ENCODE data around the gene LGI2.

The LGI2 gene

DNA sequence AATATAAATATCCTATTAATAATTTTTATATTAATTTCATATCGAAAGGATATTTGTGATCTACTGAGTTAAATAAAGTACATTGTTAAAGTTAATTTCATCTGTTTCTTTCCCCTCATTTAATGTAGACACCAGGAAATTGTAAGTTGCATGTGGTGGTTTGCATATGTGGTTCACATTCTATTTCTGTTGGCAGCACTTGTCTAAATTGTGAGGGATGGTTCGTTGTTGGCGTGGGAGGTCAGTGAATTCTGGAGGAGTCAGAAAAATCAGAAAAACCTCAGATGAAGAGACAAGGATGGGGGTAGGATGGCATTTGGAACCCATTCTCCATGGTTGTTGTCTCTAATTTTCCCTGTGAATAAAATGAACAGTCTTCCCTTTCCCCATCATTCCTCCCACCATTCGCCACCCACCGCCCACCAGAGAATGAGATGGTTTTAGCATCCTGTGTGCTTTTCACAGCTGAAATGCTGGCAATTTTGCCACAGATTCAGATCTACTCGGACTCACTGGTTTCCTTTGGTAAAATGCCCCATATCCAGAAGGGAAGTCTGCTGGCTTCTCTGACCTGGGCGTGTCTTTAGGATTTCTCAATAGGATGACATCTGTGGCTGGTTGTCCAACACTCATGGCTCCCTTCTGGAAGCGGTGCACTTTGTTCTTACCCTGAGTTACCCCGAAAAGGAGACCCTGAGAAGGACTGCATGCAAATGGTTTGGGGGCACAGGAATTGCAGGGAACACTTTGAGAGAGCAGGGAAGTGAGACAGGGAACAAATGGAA is 52.3 kb downstream of the LGI2 start:
- H3K27me3 ChIP-seq (ENCODE audit: insufficient read depth, low read length), result no peaks in the 10 kb centered on the region
- no peaks in the 10 kb centered on the region for H3K36me3 ChIP-seq (ENCODE audit: insufficient read depth, low read length)
- H3K9ac ChIP-seq (ENCODE audit: low read depth, low read length), result no peak overlapping the region
- 94% methylated on average over 8 of the region's 9 CpGs for WGBS
- no peaks in the 10 kb centered on the region for H3K4me1 ChIP-seq (ENCODE audit: insufficient read depth, low read length)
- H3K27ac ChIP-seq (ENCODE audit: low read depth, low read length), result no peak overlapping the region
- H3K9me3 ChIP-seq (ENCODE audit: insufficient read depth, low read depth, low read length), result no peaks in the 10 kb centered on the region
- H3K4me3 ChIP-seq (ENCODE audit: low read length), result no peak overlapping the region

DNA sequence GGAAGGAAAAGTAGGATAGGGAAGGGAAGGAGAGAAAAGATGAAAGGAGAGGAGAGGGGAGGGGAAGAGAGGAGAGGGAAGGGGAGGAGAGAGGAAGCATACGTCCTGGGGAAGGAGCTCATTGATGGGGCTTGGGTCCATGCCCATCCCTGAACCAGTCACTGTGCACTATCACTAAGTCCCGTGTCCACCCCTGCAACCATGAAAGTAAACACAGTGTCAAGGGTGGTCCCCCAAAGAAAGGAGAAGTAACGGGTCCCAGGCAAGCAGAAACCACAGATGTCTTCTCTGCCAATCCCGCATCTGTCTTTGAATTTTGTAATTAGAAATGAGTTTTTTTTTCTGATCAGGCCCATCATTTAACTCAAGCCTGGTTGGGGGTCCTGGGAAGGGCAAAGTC is 55.2 kb downstream of the LGI2 start:
- Histone ChIP-seq H3K27me3 (ENCODE audit: insufficient read depth, low read length) (no peaks in the 10 kb centered on the region), H3K4me3 (ENCODE audit: low read length) (no peak overlapping the region), H3K27ac (ENCODE audit: low read depth, low read length) (no peak overlapping the region), H3K36me3 (ENCODE audit: insufficient read depth, low read length) (no peaks in the 10 kb centered on the region), H3K4me1 (ENCODE audit: insufficient read depth, low read length) (no peaks in the 10 kb centered on the region), H3K9me3 (ENCODE audit: insufficient read depth, low read depth, low read length) (no peaks in the 10 kb centered on the region), H3K9ac (ENCODE audit: low read depth, low read length) (no peak overlapping the region)
- 86% methylated on average over 4 of the region's 4 CpGs for whole genome bisulfite sequencing

DNA sequence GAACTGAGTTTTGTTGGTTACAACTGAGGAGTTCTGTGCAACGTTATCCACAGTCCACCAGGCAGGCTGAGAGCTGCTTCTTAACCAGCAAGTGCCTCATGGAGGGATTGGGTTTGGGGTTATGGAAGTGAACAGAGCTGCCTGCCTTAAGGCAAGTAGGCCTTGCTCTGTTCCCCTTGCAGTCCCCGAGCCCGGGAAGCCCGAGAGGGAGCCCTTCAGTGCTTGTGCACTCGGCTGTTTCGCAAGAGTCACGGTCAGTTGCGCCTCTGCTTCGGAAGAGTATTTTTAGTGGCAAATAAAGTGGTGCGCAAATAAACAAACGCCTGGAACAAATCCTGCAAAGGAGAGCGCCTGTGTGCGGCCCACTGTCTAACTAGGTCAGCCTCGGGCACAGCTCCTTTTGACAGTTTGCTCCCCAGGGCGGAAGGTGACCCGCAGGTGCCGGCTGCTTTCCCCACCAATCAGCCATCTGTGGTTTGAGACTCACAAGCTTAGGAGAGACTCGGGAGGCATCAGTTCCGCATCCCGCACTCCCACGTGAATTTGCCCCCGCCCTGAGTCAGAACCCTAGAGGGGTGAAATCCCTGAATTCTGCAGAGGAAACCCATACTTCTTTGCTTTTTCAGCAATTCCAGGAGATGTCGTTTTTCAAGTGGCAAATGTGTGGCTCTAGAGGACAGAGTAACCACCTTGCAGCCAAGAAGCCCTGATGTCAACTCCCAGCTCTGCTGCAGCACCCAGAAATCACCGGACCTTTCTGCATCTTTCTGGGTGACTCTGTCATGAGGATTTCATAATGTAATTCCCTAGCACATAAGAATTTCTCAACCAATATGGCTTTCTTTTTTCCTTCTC is 56.8 kb downstream of the LGI2 start:
- H3K4me3 ChIP-seq (ENCODE audit: low read length), result no peak overlapping the region
- no peaks in the 10 kb centered on the region for H3K27me3 ChIP-seq (ENCODE audit: insufficient read depth, low read length)
- no peaks in the 10 kb centered on the region for H3K9me3 ChIP-seq (ENCODE audit: insufficient read depth, low read depth, low read length)
- H3K4me1 ChIP-seq (ENCODE audit: insufficient read depth, low read length), result no peaks in the 10 kb centered on the region
- H3K9ac ChIP-seq (ENCODE audit: low read depth, low read length), result no peak overlapping the region
- no peaks in the 10 kb centered on the region for H3K36me3 ChIP-seq (ENCODE audit: insufficient read depth, low read length)
- WGBS, result 92% methylated on average over 24 of the region's 24 CpGs
- H3K27ac ChIP-seq (ENCODE audit: low read depth, low read length), result no peak overlapping the region

DNA sequence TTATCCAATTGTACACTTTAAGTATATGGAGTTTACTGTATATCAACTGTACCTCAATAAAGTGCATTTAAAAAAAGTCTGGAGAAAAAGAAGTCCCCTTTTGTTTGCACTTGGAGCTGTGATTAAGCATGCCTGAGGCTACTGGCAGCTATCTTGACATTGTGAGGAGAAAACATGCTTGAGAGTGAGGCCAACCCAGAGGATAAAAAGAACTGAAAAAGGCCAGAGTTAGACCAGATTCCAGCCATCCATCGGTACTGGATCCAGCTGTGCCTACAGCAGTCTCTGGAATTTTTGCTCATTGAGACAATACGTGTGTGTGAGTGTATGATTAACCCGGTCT is 57.4 kb downstream of the LGI2 start:
- no peaks in the 10 kb centered on the region for H3K9me3 ChIP-seq (ENCODE audit: insufficient read depth, low read depth, low read length)
- 71% methylated on average over 3 of the region's 3 CpGs for WGBS
- no peaks in the 10 kb centered on the region for H3K27me3 ChIP-seq (ENCODE audit: insufficient read depth, low read length)
- no peak overlapping the region for H3K9ac ChIP-seq (ENCODE audit: low read depth, low read length)
- H3K4me3 ChIP-seq (ENCODE audit: low read length), result no peak overlapping the region
- H3K36me3 ChIP-seq (ENCODE audit: insufficient read depth, low read length), result no peaks in the 10 kb centered on the region
- no peaks in the 10 kb centered on the region for H3K4me1 ChIP-seq (ENCODE audit: insufficient read depth, low read length)
- H3K27ac ChIP-seq (ENCODE audit: low read depth, low read length), result no peak overlapping the region

DNA sequence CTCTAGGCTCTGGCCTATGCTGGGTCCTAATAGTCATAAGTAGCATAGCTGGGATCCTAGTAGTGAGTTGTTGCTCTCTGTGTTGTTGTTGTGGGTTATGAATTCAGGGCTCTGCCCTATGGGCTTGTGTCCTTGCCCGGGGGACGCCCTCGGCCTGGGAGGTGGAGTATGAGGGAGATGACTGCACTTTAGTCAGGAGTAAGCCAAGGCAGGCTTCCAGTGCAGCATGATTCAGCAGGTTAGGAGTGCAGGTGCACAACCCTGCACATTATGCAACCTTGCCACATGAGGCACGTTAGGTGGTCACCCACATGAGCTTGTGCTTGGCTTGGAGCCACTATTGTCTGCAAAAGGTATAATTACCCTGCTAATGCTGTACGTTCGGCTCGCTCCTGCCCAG is 59.6 kb downstream of the LGI2 start:
- no peak overlapping the region for H3K9ac ChIP-seq (ENCODE audit: low read depth, low read length)
- peaks cover 11% of the 10 kb centered on the region for H3K9me3 ChIP-seq (ENCODE audit: insufficient read depth, low read depth, low read length)
- no peak overlapping the region for H3K27ac ChIP-seq (ENCODE audit: low read depth, low read length)
- H3K4me1 ChIP-seq (ENCODE audit: insufficient read depth, low read length), result no peaks in the 10 kb centered on the region
- H3K4me3 ChIP-seq (ENCODE audit: low read length), result no peak overlapping the region
- H3K27me3 ChIP-seq (ENCODE audit: insufficient read depth, low read length), result no peaks in the 10 kb centered on the region
- 94% methylated on average over 7 of the region's 7 CpGs for WGBS
- H3K36me3 ChIP-seq (ENCODE audit: insufficient read depth, low read length), result no peaks in the 10 kb centered on the region

DNA sequence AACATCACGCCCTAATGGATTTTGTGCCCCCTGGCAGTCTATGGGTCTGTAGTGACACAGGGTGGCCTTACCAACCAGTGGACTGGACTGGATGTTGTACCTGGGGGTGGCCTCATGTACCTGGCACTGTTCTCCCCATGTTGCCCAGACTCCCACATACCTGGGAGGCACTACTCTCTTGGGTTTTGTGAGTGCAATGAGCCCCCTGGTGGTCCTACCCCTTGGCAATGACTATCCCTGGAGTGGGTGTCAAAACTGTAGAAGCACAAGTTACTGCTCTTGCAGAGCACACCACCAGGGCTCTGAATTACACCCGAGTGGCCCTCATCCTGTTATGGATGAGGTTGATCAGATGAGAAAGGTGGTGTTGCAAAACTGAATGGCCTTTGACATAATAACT is 60.1 kb downstream of the LGI2 start:
- WGBS, result 89% methylated on average over 2 of the region's 2 CpGs
- Histone ChIP-seq H3K4me1 (ENCODE audit: insufficient read depth, low read length) (no peaks in the 10 kb centered on the region), H3K36me3 (ENCODE audit: insufficient read depth, low read length) (no peaks in the 10 kb centered on the region), H3K27me3 (ENCODE audit: insufficient read depth, low read length) (no peaks in the 10 kb centered on the region), H3K27ac (ENCODE audit: low read depth, low read length) (no peak overlapping the region), H3K9me3 (ENCODE audit: insufficient read depth, low read depth, low read length) (peaks cover 16% of the 10 kb centered on the region), H3K9ac (ENCODE audit: low read depth, low read length) (no peak overlapping the region), H3K4me3 (ENCODE audit: low read length) (no peak overlapping the region)

DNA sequence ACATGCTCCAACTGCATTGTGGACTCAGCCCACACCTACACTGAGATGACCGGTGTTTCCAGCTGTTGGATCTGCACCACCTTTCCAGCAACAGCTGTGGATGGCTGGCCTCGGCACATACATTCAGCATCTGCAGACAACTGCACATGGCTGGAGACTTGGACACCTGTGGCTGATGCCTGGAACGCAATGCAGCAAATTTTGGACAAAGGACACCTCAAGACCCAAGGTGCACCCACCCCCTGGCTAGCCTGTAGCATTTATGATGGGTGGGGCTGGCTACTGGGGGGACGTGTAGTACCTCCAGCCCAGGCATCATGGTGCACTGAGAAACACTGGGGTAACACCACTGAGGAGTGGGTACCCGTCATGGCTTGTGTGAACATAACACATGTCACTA is 60.6 kb downstream of the LGI2 start:
- Histone ChIP-seq H3K27ac (ENCODE audit: low read depth, low read length) (no peak overlapping the region), H3K36me3 (ENCODE audit: insufficient read depth, low read length) (no peaks in the 10 kb centered on the region), H3K4me3 (ENCODE audit: low read length) (no peak overlapping the region), H3K9me3 (ENCODE audit: insufficient read depth, low read depth, low read length) (peaks cover 21% of the 10 kb centered on the region), H3K9ac (ENCODE audit: low read depth, low read length) (no peak overlapping the region), H3K4me1 (ENCODE audit: insufficient read depth, low read length) (no peaks in the 10 kb centered on the region), H3K27me3 (ENCODE audit: insufficient read depth, low read length) (no peaks in the 10 kb centered on the region)
- WGBS, result 93% methylated on average over 5 of the region's 5 CpGs

DNA sequence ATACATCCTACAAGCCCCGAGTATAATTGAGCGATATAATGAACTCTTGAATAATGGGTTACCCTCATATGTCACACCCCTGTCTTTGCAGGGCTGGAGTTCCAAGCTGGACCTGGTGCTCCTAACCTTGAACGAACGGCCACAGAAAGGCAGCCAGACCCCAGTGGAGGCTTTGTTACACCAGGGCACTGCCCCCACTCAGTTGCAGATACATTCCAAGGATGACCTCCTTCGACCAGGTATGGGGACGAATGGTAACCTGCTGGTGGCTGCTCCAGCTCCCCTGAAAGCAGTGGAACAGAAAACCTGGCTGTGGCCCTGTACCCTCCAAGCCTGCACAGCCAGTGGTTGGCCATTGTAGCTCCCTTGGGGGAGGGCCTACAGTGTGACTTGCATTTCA is 61.3 kb downstream of the LGI2 start:
- Histone ChIP-seq H3K4me1 (ENCODE audit: insufficient read depth, low read length) (no peaks in the 10 kb centered on the region), H3K27me3 (ENCODE audit: insufficient read depth, low read length) (no peaks in the 10 kb centered on the region), H3K27ac (ENCODE audit: low read depth, low read length) (no peak overlapping the region), H3K9ac (ENCODE audit: low read depth, low read length) (no peak overlapping the region), H3K36me3 (ENCODE audit: insufficient read depth, low read length) (no peaks in the 10 kb centered on the region), H3K9me3 (ENCODE audit: insufficient read depth, low read depth, low read length) (peaks cover 25% of the 10 kb centered on the region), H3K4me3 (ENCODE audit: low read length) (no peak overlapping the region)
- WGBS, result 96% methylated on average over 6 of the region's 6 CpGs

DNA sequence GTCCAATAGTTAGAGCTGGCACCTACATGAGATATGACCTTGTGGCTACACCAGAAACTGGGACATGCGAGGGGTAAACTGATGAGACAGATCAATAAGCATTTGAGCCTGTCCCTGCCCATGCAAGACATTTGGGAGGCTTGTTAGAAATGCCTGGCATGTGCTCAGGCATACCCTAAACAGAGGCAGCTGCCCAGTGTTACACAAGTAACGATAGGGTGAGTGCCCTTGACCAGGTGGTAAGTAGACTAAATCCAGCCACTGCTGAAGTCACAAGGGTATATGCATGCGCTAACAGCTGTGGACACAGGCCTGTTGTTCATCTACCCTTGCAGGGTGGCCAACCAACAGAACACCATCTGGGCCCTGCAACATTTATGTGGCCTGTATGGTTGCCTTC is 61.8 kb downstream of the LGI2 start:
- Histone ChIP-seq H3K9me3 (ENCODE audit: insufficient read depth, low read depth, low read length) (peaks cover 27% of the 10 kb centered on the region), H3K9ac (ENCODE audit: low read depth, low read length) (no peak overlapping the region)

DNA sequence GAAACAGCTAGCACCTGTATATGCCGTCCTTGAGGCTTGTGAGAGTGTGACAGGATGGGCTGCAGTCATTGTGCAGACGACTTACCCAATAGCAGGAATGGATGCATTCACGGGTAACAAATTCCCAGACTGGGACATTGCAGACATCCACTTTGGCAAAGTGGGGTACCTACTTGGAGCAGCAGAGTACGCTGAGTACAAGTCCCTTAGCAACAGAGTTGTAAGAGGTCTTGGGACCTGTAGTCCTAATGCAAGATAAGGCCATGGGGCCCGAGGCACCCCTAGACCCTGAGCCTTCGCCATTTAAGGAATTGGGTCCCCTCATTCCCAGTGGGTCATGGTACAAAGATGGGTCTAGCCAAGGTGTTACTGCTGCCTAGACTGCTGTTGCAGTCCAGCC is 62.5 kb downstream of the LGI2 start:
- no peaks in the 10 kb centered on the region for H3K4me1 ChIP-seq (ENCODE audit: insufficient read depth, low read length)
- no peak overlapping the region for H3K4me3 ChIP-seq (ENCODE audit: low read length)
- WGBS, result 95% methylated on average over 6 of the region's 6 CpGs
- H3K27me3 ChIP-seq (ENCODE audit: insufficient read depth, low read length), result no peaks in the 10 kb centered on the region
- H3K9me3 ChIP-seq (ENCODE audit: insufficient read depth, low read depth, low read length), result peaks cover 33% of the 10 kb centered on the region
- H3K27ac ChIP-seq (ENCODE audit: low read depth, low read length), result no peak overlapping the region
- H3K36me3 ChIP-seq (ENCODE audit: insufficient read depth, low read length), result no peaks in the 10 kb centered on the region
- H3K9ac ChIP-seq (ENCODE audit: low read depth, low read length), result no peak overlapping the region

More for the DNA sequence above, 61.8 kb downstream of the LGI2 start:
- H3K36me3 ChIP-seq (ENCODE audit: insufficient read depth, low read length), result no peaks in the 10 kb centered on the region
- no peak overlapping the region for H3K4me3 ChIP-seq (ENCODE audit: low read length)
- no peaks in the 10 kb centered on the region for H3K4me1 ChIP-seq (ENCODE audit: insufficient read depth, low read length)
- H3K27ac ChIP-seq (ENCODE audit: low read depth, low read length), result no peak overlapping the region
- WGBS, result 94% methylated on average over 3 of the region's 3 CpGs
- H3K27me3 ChIP-seq (ENCODE audit: insufficient read depth, low read length), result no peaks in the 10 kb centered on the region

DNA sequence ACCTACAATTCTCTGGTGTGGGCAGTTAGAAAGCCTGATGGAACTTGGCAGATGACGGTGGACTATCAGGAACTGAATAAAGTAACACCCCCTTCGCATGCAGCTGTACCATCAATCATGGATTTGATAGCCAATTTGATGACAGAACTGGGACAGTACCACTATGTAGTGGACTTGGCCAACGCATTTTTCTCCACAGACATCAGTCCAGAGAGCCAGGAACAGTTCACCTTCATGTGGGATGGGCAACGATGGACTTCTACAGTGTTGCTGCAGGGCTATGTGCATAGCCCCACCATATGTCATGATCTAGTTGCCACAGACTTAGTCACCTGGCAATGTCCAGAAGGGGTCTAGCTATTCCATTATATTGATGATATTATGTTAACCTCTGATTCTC is 63.4 kb downstream of the LGI2 start:
- no peaks in the 10 kb centered on the region for H3K27me3 ChIP-seq (ENCODE audit: insufficient read depth, low read length)
- 96% methylated on average over 4 of the region's 4 CpGs for WGBS
- H3K9ac ChIP-seq (ENCODE audit: low read depth, low read length), result no peak overlapping the region
- H3K27ac ChIP-seq (ENCODE audit: low read depth, low read length), result no peak overlapping the region
- H3K4me1 ChIP-seq (ENCODE audit: insufficient read depth, low read length), result no peaks in the 10 kb centered on the region
- H3K9me3 ChIP-seq (ENCODE audit: insufficient read depth, low read depth, low read length), result peaks cover 38% of the 10 kb centered on the region
- H3K36me3 ChIP-seq (ENCODE audit: insufficient read depth, low read length), result no peaks in the 10 kb centered on the region
- H3K4me3 ChIP-seq (ENCODE audit: low read length), result no peak overlapping the region

Data from HUES64 (cell line).